ENCODE measurements around the gene MCTP1. TPM values are rescaled to one million over a fixed set of nuclear protein-coding genes. Genes with fewer than 3 reads are reported as not detected.
"Not testable (repeated sequence)": the region's sequence is repeated elsewhere in the genome, so short reads cannot be mapped to it uniquely, and the experiment has no call there.

MCTP1 gene
- total and polyA plus RNA-seq, 2 of the 8 experiments (the other 6 are each of a cell fraction or from before 2014, with no cell fraction given) = 0.56 to 3.4 TPM

DNA sequence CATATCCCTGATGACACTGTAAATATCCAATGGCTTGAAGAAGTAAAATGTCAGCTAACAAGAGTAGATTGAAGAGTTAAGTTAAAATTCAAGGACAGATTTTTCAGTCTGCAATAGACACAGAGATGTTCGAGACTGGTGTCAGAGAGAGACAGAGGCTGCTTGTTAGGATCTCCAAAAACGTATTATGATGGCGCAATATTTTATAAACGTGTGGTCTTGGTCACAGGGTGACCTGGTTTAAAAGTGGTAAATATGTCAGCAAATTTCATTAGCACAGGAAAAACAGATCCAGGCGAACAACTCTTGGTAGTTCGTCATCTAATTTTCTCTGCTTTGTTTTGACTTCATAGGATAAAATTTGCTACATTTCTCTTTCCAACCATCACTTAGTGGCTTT, 317.4 kb downstream of the MCTP1 start (continued):
- TF ChIP-seq, protein P1, sequence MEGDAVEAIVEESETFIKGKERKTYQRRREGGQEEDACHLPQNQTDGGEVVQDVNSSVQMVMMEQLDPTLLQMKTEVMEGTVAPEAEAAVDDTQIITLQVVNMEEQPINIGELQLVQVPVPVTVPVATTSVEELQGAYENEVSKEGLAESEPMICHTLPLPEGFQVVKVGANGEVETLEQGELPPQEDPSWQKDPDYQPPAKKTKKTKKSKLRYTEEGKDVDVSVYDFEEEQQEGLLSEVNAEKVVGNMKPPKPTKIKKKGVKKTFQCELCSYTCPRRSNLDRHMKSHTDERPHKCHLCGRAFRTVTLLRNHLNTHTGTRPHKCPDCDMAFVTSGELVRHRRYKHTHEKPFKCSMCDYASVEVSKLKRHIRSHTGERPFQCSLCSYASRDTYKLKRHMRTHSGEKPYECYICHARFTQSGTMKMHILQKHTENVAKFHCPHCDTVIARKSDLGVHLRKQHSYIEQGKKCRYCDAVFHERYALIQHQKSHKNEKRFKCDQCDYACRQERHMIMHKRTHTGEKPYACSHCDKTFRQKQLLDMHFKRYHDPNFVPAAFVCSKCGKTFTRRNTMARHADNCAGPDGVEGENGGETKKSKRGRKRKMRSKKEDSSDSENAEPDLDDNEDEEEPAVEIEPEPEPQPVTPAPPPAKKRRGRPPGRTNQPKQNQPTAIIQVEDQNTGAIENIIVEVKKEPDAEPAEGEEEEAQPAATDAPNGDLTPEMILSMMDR (IDR thresholded peaks at IDR 0.05; ENCODE audit: control extremely low read depth in 1 of 3, insufficient read depth in 1 of 3, low read depth in 1 of 3, low read length in 3 of 3) = no peak
- no peak for TF ChIP-seq BACH1 (IDR thresholded peaks at IDR 0.05; ENCODE audit: low read length)
- no peak for TF ChIP-seq EGR1 (IDR thresholded peaks at IDR 0.05; ENCODE audit: borderline replicate concordance, low read depth, low read length)
- no peak for TF ChIP-seq KDM5A (IDR thresholded peaks at IDR 0.05; ENCODE audit: low read length)
- no peak for TF ChIP-seq CTBP2 (IDR thresholded peaks at IDR 0.05; ENCODE audit: borderline replicate concordance, insufficient read depth, insufficient read length, low read length)
- TF ChIP-seq POLR2AphosphoS5 (IDR thresholded peaks at IDR 0.05; ENCODE audit: low read depth, low read length) = no peak
- no peak for TF ChIP-seq SIRT6 (IDR thresholded peaks at IDR 0.05; ENCODE audit: low read length)

DNA sequence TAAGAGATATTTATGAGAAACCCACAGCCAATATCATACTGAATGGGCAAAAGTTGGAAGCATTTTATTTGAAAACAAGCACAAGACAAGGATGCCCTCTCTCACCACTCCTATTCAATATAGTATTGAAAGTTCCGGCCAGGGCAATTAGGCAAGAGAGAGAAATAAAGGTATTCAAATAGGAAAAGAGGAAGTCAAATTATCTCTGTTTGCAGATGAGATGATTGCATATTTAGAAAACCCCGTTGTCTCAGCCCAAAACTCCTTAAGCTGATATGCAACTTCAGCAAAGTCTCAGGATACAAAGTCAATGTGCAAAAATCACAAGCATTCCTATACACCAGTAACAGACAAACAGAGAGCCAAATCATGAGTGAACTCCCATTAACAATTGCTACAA, 325.6 kb downstream of the MCTP1 start:
- H3K18ac ChIP-seq (ENCODE audit: extremely low read depth, low read length); H3K79me1 ChIP-seq (ENCODE audit: low read depth, low read length); DNase-seq (ENCODE audit: low read depth in 1 of 2, low spot score in 2 of 2); H3K4ac ChIP-seq (replicated peaks; ENCODE audit: insufficient read length, low read depth, low read length); H4K20me1 ChIP-seq (replicated peaks in 1 of 2; ENCODE audit: control insufficient read depth in 1 of 2, insufficient read depth in 2 of 2, low read length in 2 of 2); H3K9me3 ChIP-seq (ENCODE audit: insufficient read depth in 2 of 2, low read depth in 1 of 2, low read length in 1 of 2); H3K27ac ChIP-seq (ENCODE audit: low read depth, low read length); H4K8ac ChIP-seq (ENCODE audit: extremely low read depth, insufficient read depth, low read length); H3K27me3 ChIP-seq (replicated peaks in 1 of 4; ENCODE audit: control insufficient read depth in 3 of 4, extremely low read depth in 1 of 4, insufficient read depth in 3 of 4, low read length in 3 of 4); H3K4me1 ChIP-seq (replicated peaks in 1 of 4; ENCODE audit: control insufficient read depth in 3 of 4, insufficient read depth in 4 of 4, low read length in 3 of 4); H3K56ac ChIP-seq (replicated peaks; ENCODE audit: insufficient read length, low read depth, low read length); FAIRE-seq; H2AK5ac ChIP-seq (ENCODE audit: low read depth, low read length); H3K36me3 ChIP-seq (ENCODE audit: control insufficient read depth in 2 of 4, insufficient read depth in 4 of 4, low read length in 3 of 4); H3K4me3 ChIP-seq (ENCODE audit: extremely low read depth in 1 of 4, insufficient read depth in 2 of 4, low read depth in 3 of 4, low read length in 4 of 4); H3K4me2 ChIP-seq (ENCODE audit: insufficient read depth in 1 of 2, low read depth in 2 of 2, low read length in 2 of 2); H2AFZ ChIP-seq (ENCODE audit: low read length); POLR2A ChIA-PET (ENCODE audit: partially characterized antibody); H2BK120ac ChIP-seq (replicated peaks; ENCODE audit: low read depth, low read length); H3K23me2 ChIP-seq (ENCODE audit: low read depth, low read length); H3K14ac ChIP-seq (ENCODE audit: insufficient read length); H3K79me2 ChIP-seq (ENCODE audit: control insufficient read depth in 1 of 2, insufficient read depth in 2 of 2, low read length in 2 of 2); H4K91ac ChIP-seq (replicated peaks; ENCODE audit: insufficient read length, low read length); H3K9ac ChIP-seq (replicated peaks in 1 of 4; ENCODE audit: extremely low read depth in 1 of 4, low read depth in 3 of 4, low read length in 3 of 4); H2BK5ac ChIP-seq (ENCODE audit: low read depth, low read length); H2BK20ac ChIP-seq (ENCODE audit: low read length); H3K23ac ChIP-seq (ENCODE audit: insufficient read length); H4K5ac ChIP-seq (ENCODE audit: insufficient read length, low read depth, low read length); H2BK15ac ChIP-seq (ENCODE audit: low read length); H2BK12ac ChIP-seq (ENCODE audit: low read depth, low read length): not testable (repeated sequence)
- 96% methylated on average over 2 of the region's 2 CpGs; no CpG with 5 or more reads in 1 of the 2 experiments for WGBS, 2 experiments (ENCODE audit: extremely low coverage in 1 of 2, insufficient coverage in 1 of 2, insufficient read length in 1 of 2, insufficient replicate concordance in 2 of 2, low coverage in 1 of 2, low lambda C conversion rate in 2 of 2, missing lambda C conversion rate in 1 of 2)
- CTCF ChIA-PET (ENCODE audit: partially characterized antibody) = interaction anchor here (1.4 kb wide), 1 partner anchor 10 kb away, joined by 3 read pairs; no protein-coding TSS in a partner anchor

All from H1 (cell line).